Measurements from ENCODE around the gene GDPD3.
A peak's percentile ranks its signal among the peaks of the same experiment; 100 is the strongest.
"Not testable (repeated sequence)": the region's sequence is repeated elsewhere in the genome, so short reads cannot be mapped to it uniquely, and the experiment has no call there.

The GDPD3 gene

GRCh38 chr16:30141750-30142149 is 28.4 kb upstream of the GDPD3 start:
- H3K4me3 ChIP-seq (ENCODE audit: low read length): no peak overlapping the region
- H3K9ac ChIP-seq (ENCODE audit: low read length): no peak overlapping the region
- no peaks in the 10 kb centered on the region for H3K27me3 ChIP-seq (ENCODE audit: control insufficient read depth, insufficient read depth, low read length)
- H3K36me3 ChIP-seq (ENCODE audit: control insufficient read depth, insufficient read depth, low read length): no peaks in the 10 kb centered on the region
- peaks cover 16% of the 10 kb centered on the region for H3K4me1 ChIP-seq (ENCODE audit: control insufficient read depth, insufficient read depth, low read length)
- H3K9me3 ChIP-seq (ENCODE audit: control insufficient read depth, low read length): no peaks in the 10 kb centered on the region

GRCh38 chr16:30139583-30140481 is 26.5 kb upstream of the GDPD3 start:
- Histone ChIP-seq H3K4me3 (ENCODE audit: low read length) (no peak overlapping the region), H3K9ac (ENCODE audit: low read length) (no peak overlapping the region), H3K36me3 (ENCODE audit: control insufficient read depth, insufficient read depth, low read length) (no peaks in the 10 kb centered on the region), H3K4me1 (ENCODE audit: control insufficient read depth, insufficient read depth, low read length) (peaks cover 16% of the 10 kb centered on the region), H3K27me3 (ENCODE audit: control insufficient read depth, insufficient read depth, low read length) (no peaks in the 10 kb centered on the region), H3K9me3 (ENCODE audit: control insufficient read depth, low read length) (no peaks in the 10 kb centered on the region)

GRCh38 chr16:30137897-30138296 is 24.6 kb upstream of the GDPD3 start:
- Histone ChIP-seq H3K9me3 (ENCODE audit: control insufficient read depth, low read length) (no peaks in the 10 kb centered on the region), H3K27me3 (ENCODE audit: control insufficient read depth, insufficient read depth, low read length) (no peaks in the 10 kb centered on the region), H3K4me3 (ENCODE audit: low read length) (no peak overlapping the region), H3K36me3 (ENCODE audit: control insufficient read depth, insufficient read depth, low read length) (no peaks in the 10 kb centered on the region), H3K9ac (ENCODE audit: low read length) (no peak overlapping the region), H3K4me1 (ENCODE audit: control insufficient read depth, insufficient read depth, low read length) (peaks cover 16% of the 10 kb centered on the region)

GRCh38 chr16:30136971-30137605 is 23.8 kb upstream of the GDPD3 start:
- Histone ChIP-seq H3K9ac (ENCODE audit: low read length) (no peak overlapping the region), H3K9me3 (ENCODE audit: control insufficient read depth, low read length) (no peaks in the 10 kb centered on the region), H3K27me3 (ENCODE audit: control insufficient read depth, insufficient read depth, low read length) (no peaks in the 10 kb centered on the region), H3K36me3 (ENCODE audit: control insufficient read depth, insufficient read depth, low read length) (no peaks in the 10 kb centered on the region), H3K4me1 (ENCODE audit: control insufficient read depth, insufficient read depth, low read length) (peaks cover 16% of the 10 kb centered on the region), H3K4me3 (ENCODE audit: low read length) (no peak overlapping the region)

GRCh38 chr16:30132591-30132990 is 19.3 kb upstream of the GDPD3 start:
- H3K9ac ChIP-seq (ENCODE audit: low read length): no peak overlapping the region
- no peaks in the 10 kb centered on the region for H3K9me3 ChIP-seq (ENCODE audit: control insufficient read depth, low read length)
- H3K4me3 ChIP-seq (ENCODE audit: low read length): no peak overlapping the region
- no peaks in the 10 kb centered on the region for H3K4me1 ChIP-seq (ENCODE audit: control insufficient read depth, insufficient read depth, low read length)
- no peaks in the 10 kb centered on the region for H3K36me3 ChIP-seq (ENCODE audit: control insufficient read depth, insufficient read depth, low read length)
- H3K27me3 ChIP-seq (ENCODE audit: control insufficient read depth, insufficient read depth, low read length): no peaks in the 10 kb centered on the region

- H3K9ac ChIP-seq (ENCODE audit: low read length): no peak overlapping the region
- H3K4me3 ChIP-seq (ENCODE audit: low read length): no peak overlapping the region
- H3K27me3 ChIP-seq (ENCODE audit: control insufficient read depth, insufficient read depth, low read length): no peaks in the 10 kb centered on the region
- no peaks in the 10 kb centered on the region for H3K9me3 ChIP-seq (ENCODE audit: control insufficient read depth, low read length)
- no peaks in the 10 kb centered on the region for H3K36me3 ChIP-seq (ENCODE audit: control insufficient read depth, insufficient read depth, low read length)
- no peaks in the 10 kb centered on the region for H3K4me1 ChIP-seq (ENCODE audit: control insufficient read depth, insufficient read depth, low read length)
These were observed 18.6 kb upstream of the GDPD3 start for GRCh38 chr16:30131869-30132475.

GRCh38 chr16:30127993-30128392 is 14.7 kb upstream of the GDPD3 start:
- H3K9me3 ChIP-seq (ENCODE audit: control insufficient read depth, low read length): no peaks in the 10 kb centered on the region
- peaks cover 13% of the 10 kb centered on the region for H3K4me1 ChIP-seq (ENCODE audit: control insufficient read depth, insufficient read depth, low read length)
- H3K36me3 ChIP-seq (ENCODE audit: control insufficient read depth, insufficient read depth, low read length): no peaks in the 10 kb centered on the region
- H3K9ac ChIP-seq (ENCODE audit: low read length): no peak overlapping the region
- no peaks in the 10 kb centered on the region for H3K27me3 ChIP-seq (ENCODE audit: control insufficient read depth, insufficient read depth, low read length)
- no peak overlapping the region for H3K4me3 ChIP-seq (ENCODE audit: low read length)

GRCh38 chr16:30125690-30126089 is 12.4 kb upstream of the GDPD3 start:
- H3K4me3 ChIP-seq (ENCODE audit: low read length); H3K36me3 ChIP-seq (ENCODE audit: control insufficient read depth, insufficient read depth, low read length); H3K9ac ChIP-seq (ENCODE audit: low read length); H3K27me3 ChIP-seq (ENCODE audit: control insufficient read depth, insufficient read depth, low read length); H3K9me3 ChIP-seq (ENCODE audit: control insufficient read depth, low read length): not testable (repeated sequence)
- H3K4me1 ChIP-seq (ENCODE audit: control insufficient read depth, insufficient read depth, low read length): peaks cover 31% of the 10 kb centered on the region

- peaks cover 36% of the 10 kb centered on the region for H3K4me1 ChIP-seq (ENCODE audit: control insufficient read depth, insufficient read depth, low read length)
- no peak overlapping the region for H3K9ac ChIP-seq (ENCODE audit: low read length)
- no peak overlapping the region for H3K4me3 ChIP-seq (ENCODE audit: low read length)
- no peaks in the 10 kb centered on the region for H3K27me3 ChIP-seq (ENCODE audit: control insufficient read depth, insufficient read depth, low read length)
- peaks cover 3% of the 10 kb centered on the region for H3K36me3 ChIP-seq (ENCODE audit: control insufficient read depth, insufficient read depth, low read length)
- no peaks in the 10 kb centered on the region for H3K9me3 ChIP-seq (ENCODE audit: control insufficient read depth, low read length)
These were observed 11.6 kb upstream of the GDPD3 start for GRCh38 chr16:30124985-30125379.

- no peaks in the 10 kb centered on the region for H3K9me3 ChIP-seq (ENCODE audit: control insufficient read depth, low read length)
- peak overlapping the region; percentile 96 for H3K9ac ChIP-seq (ENCODE audit: low read length)
- peak overlapping the region; percentile 95 for H3K4me3 ChIP-seq (ENCODE audit: low read length)
- peaks cover 58% of the 10 kb centered on the region for H3K4me1 ChIP-seq (ENCODE audit: control insufficient read depth, insufficient read depth, low read length)
- H3K36me3 ChIP-seq (ENCODE audit: control insufficient read depth, insufficient read depth, low read length): peaks cover 8% of the 10 kb centered on the region
- H3K27me3 ChIP-seq (ENCODE audit: control insufficient read depth, insufficient read depth, low read length): no peaks in the 10 kb centered on the region
These were observed 9.3 kb upstream of the GDPD3 start for GRCh38 chr16:30122604-30123160.

GRCh38 chr16:30121741-30122571 is 8.6 kb upstream of the GDPD3 start:
- H3K9me3 ChIP-seq (ENCODE audit: control insufficient read depth, low read length): no peaks in the 10 kb centered on the region
- H3K27me3 ChIP-seq (ENCODE audit: control insufficient read depth, insufficient read depth, low read length): no peaks in the 10 kb centered on the region
- peak overlapping the region; percentile 96 for H3K9ac ChIP-seq (ENCODE audit: low read length)
- peaks cover 65% of the 10 kb centered on the region for H3K4me1 ChIP-seq (ENCODE audit: control insufficient read depth, insufficient read depth, low read length)
- peak overlapping the region; percentile 95 for H3K4me3 ChIP-seq (ENCODE audit: low read length)
- peaks cover 15% of the 10 kb centered on the region for H3K36me3 ChIP-seq (ENCODE audit: control insufficient read depth, insufficient read depth, low read length)
